Naive thymus-derived CD4-positive, alpha-beta T cell (primary cell): ENCODE measurements around the gene CLTCL1. TPM values are rescaled to one million over a fixed set of nuclear protein-coding genes. Genes with fewer than 3 reads are reported as not detected.
A peak's percentile ranks its signal among the peaks of the same experiment; 100 is the strongest.

Source experiments
- ATAC-seq: fragments of 150-1000 bp; cut with Tn5 transposase; 2 replicates; pipeline ENCODE4 v1.10.0; 2021; ENCODE audit warnings: mild to moderate bottlenecking, moderate library complexity
- CTCF ChIA-PET: fragments of 350-600 bp; sonication (Branson Sonifier 250); formaldehyde crosslinking; loops from one replicate; lab custom pipeline; 2021; ENCODE audit warnings: antibody characterized with exemption; lab: Charles Lee
- POLR2A ChIA-PET: fragments of 350-600 bp; sonication (Branson Sonifier 250); formaldehyde crosslinking; loops from one replicate; lab custom pipeline; 2021; ENCODE audit warnings: antibody characterized with exemption, inconsistent platforms; lab: Charles Lee
- DNase-seq, 9 donors: peaks; one replicate each; pipeline versions ENCODE4 v3.0.0 to v3.0.0-alpha.2; 2020 to 2022; ENCODE audit warnings: mixed read lengths in 1 of 9
- H3K27ac ChIP-seq: one replicate; pipeline ENCODE4 v1.7.0; 2013; ENCODE audit warnings: mild to moderate bottlenecking, low read depth, low read length, moderate library complexity
- H3K27me3 ChIP-seq, 2 donors: one replicate each; pipeline ENCODE4 v1.7.0; 2013; ENCODE audit warnings: low read length in 2 of 2, mild to moderate bottlenecking in 2 of 2, moderate library complexity in 2 of 2; ENCODE audit not compliant: control insufficient read depth in 2 of 2, insufficient read depth in 2 of 2
- H3K36me3 ChIP-seq, 3 experiments: 1 replicate in 2 of 3; 2 replicates in 1 of 3; pipeline ENCODE4 v1.7.0; 2013; ENCODE audit warnings: low read length in 3 of 3, mild to moderate bottlenecking in 3 of 3, moderate library complexity in 1 of 3; ENCODE audit not compliant: insufficient read depth in 3 of 3, control insufficient read depth in 2 of 3
- H3K4me1 ChIP-seq, 2 donors: one replicate each; pipeline ENCODE4 v1.7.0; 2013; ENCODE audit warnings: low read length in 2 of 2, mild to moderate bottlenecking in 2 of 2, moderate library complexity in 1 of 2; ENCODE audit not compliant: control insufficient read depth in 2 of 2, insufficient read depth in 2 of 2
- H3K4me3 ChIP-seq: 2 replicates; pipeline ENCODE4 v1.7.0; 2013; ENCODE audit warnings: mild to moderate bottlenecking, low read length
- H3K9me3 ChIP-seq, 3 experiments: 1 replicate in 2 of 3; 2 replicates in 1 of 3; pipeline ENCODE4 v1.7.0; 2013; ENCODE audit warnings: low read length in 3 of 3; ENCODE audit not compliant: control insufficient read depth in 2 of 3
- H3K27ac Mint-ChIP-seq, 9 donors: one replicate each; pipeline ENCODE4 v1.8.0; 2020 to 2022; ENCODE audit warnings: mixed read lengths in 9 of 9, mild to moderate bottlenecking in 8 of 9, moderate library complexity in 5 of 9, inconsistent platforms in 2 of 9
- H3K27me3 Mint-ChIP-seq, 5 donors: one replicate each; pipeline ENCODE4 v1.8.0; 2021 to 2022; ENCODE audit warnings: mixed read lengths in 5 of 5, mild to moderate bottlenecking in 1 of 5
- H3K36me3 Mint-ChIP-seq, 5 donors: one replicate each; pipeline ENCODE4 v1.8.0; 2020 to 2022; ENCODE audit warnings: mixed read lengths in 5 of 5, mild to moderate bottlenecking in 3 of 5, inconsistent platforms in 1 of 5
- H3K4me1 Mint-ChIP-seq, 7 donors: one replicate each; pipeline ENCODE4 v1.8.0; 2020 to 2022; ENCODE audit warnings: mixed read lengths in 7 of 7, mild to moderate bottlenecking in 3 of 7, inconsistent platforms in 1 of 7
- H3K4me3 Mint-ChIP-seq, 10 donors: one replicate each; pipeline ENCODE4 v1.8.0; 2020 to 2022; ENCODE audit warnings: mild to moderate bottlenecking in 10 of 10, mixed read lengths in 10 of 10, moderate library complexity in 6 of 10, inconsistent platforms in 2 of 10
- H3K9me3 Mint-ChIP-seq, 11 donors: one replicate each; pipeline ENCODE4 v1.8.0; 2020 to 2022; ENCODE audit warnings: mixed read lengths in 11 of 11, mild to moderate bottlenecking in 4 of 11, inconsistent platforms in 1 of 11, moderate library complexity in 1 of 11
- intact Hi-C, 2 donors: fragments of 100-400 bp; cut with micrococcal nuclease; formaldehyde crosslinking; loops; one replicate each; pipeline ENCODE4 v1.15.1; 2023
- polyA plus RNA-seq, 2 donors: library from polyadenylated mRNA; unstranded; fragments of 300-500 nt; fragmentation: Illumina TruSeq; gene quantifications; one replicate each; pipeline ENCODE4 v1.2.3, GENCODE V29; 2021
- total RNA-seq, 6 experiments: library from RNA in 5 of 6; stranded (reverse) in 5 of 6; gene quantifications; 1 replicate in 5 of 6; 2 replicates in 1 of 6; pipeline ENCODE4 v1.2.3 and lab custom pipeline; 2021 to 2026

CLTCL1 gene
- total and polyA plus RNA-seq, 7 experiments from 2014 or later = 0.22 to 3.1 (median 1.2) TPM

DNA sequence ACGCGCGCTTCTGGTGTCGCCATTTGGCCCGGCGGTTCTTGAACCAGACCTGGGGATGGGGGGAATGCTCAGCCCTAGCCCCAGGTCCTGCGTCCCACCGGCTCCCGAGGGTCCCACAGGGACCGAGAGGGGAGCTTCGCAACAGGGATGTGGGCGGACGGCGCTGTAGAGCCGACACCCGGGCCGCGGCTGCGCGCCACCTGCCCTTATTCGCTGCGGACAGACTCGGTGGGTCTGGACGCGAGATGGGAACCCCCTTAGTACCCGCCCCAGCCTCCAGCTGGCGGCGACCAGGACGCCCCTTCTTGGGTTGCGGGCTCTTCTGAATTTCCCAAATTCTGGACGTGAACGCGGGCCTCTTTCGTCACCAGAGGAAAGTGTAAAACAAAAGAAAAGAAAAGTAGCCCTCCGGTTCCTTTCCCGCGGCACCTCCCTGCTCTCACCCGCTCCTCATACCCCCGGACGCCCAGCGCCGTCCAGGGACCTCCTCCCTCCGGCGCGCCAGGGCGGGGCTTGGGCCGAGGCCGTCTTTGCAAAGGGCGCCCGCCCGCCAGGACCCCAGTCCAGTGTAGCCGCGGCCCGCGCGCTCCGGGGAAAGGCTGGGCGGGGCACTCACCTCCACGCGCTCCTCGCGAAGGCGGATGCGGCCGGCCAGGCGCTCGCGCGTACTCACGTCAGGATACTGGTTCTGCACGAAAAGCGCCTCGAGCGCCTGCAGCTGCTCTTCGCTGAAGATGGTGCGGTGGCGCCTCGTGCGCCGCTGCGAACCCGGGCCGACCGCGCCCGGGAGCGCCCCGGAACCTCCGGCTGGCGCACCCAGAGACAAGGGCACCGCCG lies 142.3 kb downstream of the CLTCL1 start:
- H3K27ac Mint-ChIP-seq = no peak overlapping the region
- no peaks in the 10 kb centered on the region for H3K4me1 ChIP-seq
- CTCF ChIA-PET = no interaction called here
- no peak overlapping the region for H3K4me3 ChIP-seq
- peaks cover 35 to 70% (median 39%) of the 10 kb centered on the region in 5 donors for H3K27me3 Mint-ChIP-seq
- peak overlapping the region in 7 of 10 donors; percentile 43 to 72 (median 66) for H3K4me3 Mint-ChIP-seq
- H3K27ac ChIP-seq = no peak overlapping the region
- peaks cover 0 to 10% (median 5%) of the 10 kb centered on the region in 11 donors for H3K9me3 Mint-ChIP-seq
- peaks cover 0 to 12% (median 5%) of the 10 kb centered on the region in 5 donors for H3K36me3 Mint-ChIP-seq
- ATAC-seq = peak; percentile 24
- no peaks in the 10 kb centered on the region for H3K9me3 ChIP-seq
- DNase-seq = peak in 8 of 9 donors; percentile 20 to 58 (median 42)
- peaks cover 0 to 8% of the 10 kb centered on the region in 2 donors for H3K27me3 ChIP-seq
- H3K36me3 ChIP-seq = peaks cover 0 to 2% (median 0%) of the 10 kb centered on the region in 3 experiments
- intact Hi-C loops = loop anchor here in 1 of 2 donors (10.0 kb wide), 2 partner anchors 446 to 966 kb away; partner anchors contain the start of genes RANBP1 and TRMT2A
- H3K4me1 Mint-ChIP-seq = peaks cover 6 to 24% (median 17%) of the 10 kb centered on the region in 7 donors
- POLR2A ChIA-PET = interaction anchor here (0.6 kb wide), 1 partner anchor 22 kb away, joined by 3 read pairs; no protein-coding TSS in a partner anchor

DNA sequence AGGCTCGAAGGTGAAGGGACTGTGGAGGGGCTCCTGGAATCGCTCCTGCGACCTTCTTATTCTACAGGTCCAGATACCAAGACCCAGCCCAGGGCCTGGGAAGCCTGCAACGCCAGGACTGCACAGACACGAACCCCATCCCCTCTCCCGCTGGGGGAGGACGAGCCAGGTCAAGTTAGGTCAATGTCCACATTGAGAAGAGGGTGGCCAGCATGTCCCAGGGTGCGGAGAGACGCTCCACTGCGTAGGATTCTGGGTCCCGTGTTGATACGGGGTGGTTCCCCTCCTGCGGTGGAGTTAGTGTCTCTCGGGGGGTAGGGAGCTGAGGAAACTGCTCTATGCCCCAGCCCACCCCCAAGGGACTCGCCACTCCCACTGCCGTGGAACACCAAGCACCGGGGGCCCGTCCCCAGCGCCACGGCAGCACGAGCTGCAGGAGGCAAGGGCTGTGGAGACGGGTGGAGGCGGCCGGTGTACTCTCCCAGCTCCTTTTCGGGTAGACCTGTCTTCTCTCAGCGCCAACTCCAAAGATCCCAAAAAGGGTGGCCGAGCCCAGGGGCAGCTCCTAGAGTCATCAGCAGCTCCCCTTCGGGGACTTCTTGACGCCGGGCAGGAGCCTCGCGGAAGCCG lies 143.0 kb downstream of the CLTCL1 start:
- peaks cover 0 to 10% (median 6%) of the 10 kb centered on the region in 5 donors for H3K36me3 Mint-ChIP-seq
- ATAC-seq (no peak), DNase-seq (no peak)
- H3K27ac Mint-ChIP-seq = no peak overlapping the region
- ChIA-PET CTCF (no interaction called here), POLR2A (no interaction called here)
- H3K4me3 Mint-ChIP-seq = peak overlapping the region in 5 of 10 donors; percentile 34 to 72 (median 45)
- H3K27me3 ChIP-seq = peaks cover 0 to 8% of the 10 kb centered on the region in 2 donors
- peaks cover 0 to 4% (median 0%) of the 10 kb centered on the region in 3 experiments for H3K36me3 ChIP-seq
- peaks cover 30 to 65% (median 34%) of the 10 kb centered on the region in 5 donors for H3K27me3 Mint-ChIP-seq
- no peak overlapping the region for H3K27ac ChIP-seq
- no peaks in the 10 kb centered on the region for H3K4me1 ChIP-seq
- H3K9me3 Mint-ChIP-seq = peaks cover 0 to 6% (median 5%) of the 10 kb centered on the region in 11 donors
- intact Hi-C loops = loop anchor here in 1 of 2 donors (10.0 kb wide), 2 partner anchors 446 to 966 kb away; partner anchors contain the start of genes RANBP1 and TRMT2A
- H3K4me3 ChIP-seq = no peak overlapping the region
- H3K9me3 ChIP-seq = no peaks in the 10 kb centered on the region
- peaks cover 12 to 31% (median 24%) of the 10 kb centered on the region in 7 donors for H3K4me1 Mint-ChIP-seq

DNA sequence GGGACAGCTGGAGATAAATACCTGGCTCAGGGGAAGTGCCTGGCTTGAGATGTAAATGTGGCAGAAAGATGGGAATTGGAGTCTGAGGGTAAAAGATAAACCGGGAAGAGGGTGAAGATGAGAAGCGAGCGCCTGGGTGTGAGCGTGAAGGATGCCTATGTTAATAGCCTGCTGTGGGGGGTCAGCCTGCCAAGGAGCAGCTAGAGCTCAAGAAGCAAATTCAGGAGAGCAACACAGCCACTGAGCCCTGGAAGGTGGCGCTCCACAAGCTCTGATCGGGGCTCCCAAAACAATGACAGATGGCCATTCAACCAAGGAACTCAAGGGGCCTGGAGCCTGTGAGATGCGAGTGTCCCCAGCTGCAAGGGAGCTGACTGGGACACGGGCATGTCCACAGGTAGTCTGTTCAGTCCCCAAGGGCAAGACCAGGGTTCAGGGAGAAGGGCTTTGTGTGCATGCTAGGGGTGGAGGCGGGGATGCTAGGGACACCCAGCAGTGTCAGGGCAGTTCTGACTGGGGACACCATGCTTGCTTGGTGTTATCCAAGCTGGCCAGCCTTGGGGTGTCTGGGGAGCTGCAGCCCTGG lies 144.2 kb downstream of the CLTCL1 start:
- Histone ChIP-seq H3K9me3 (no peaks in the 10 kb centered on the region), H3K36me3 (peaks cover 0 to 9% (median 0%) of the 10 kb centered on the region in 3 experiments), H3K27ac (no peak overlapping the region), H3K27me3 (peaks cover 0 to 8% of the 10 kb centered on the region in 2 donors), H3K4me1 (no peaks in the 10 kb centered on the region), H3K4me3 (no peak overlapping the region)
- peaks cover 15 to 36% (median 28%) of the 10 kb centered on the region in 7 donors for H3K4me1 Mint-ChIP-seq
- ChIA-PET CTCF (interaction anchor here (0.8 kb wide), 1 partner anchor 482 kb away, joined by 3 read pairs; no protein-coding TSS in a partner anchor), POLR2A (interaction anchor here (0.5 kb wide), 1 partner anchor 80 kb away, joined by 4 read pairs; no protein-coding TSS in a partner anchor)
- H3K36me3 Mint-ChIP-seq = peaks cover 0 to 10% (median 5%) of the 10 kb centered on the region in 5 donors
- intact Hi-C loops = loop anchor here in 1 of 2 donors (10.0 kb wide), 2 partner anchors 448 to 968 kb away; partner anchors contain the start of genes RANBP1 and TRMT2A
- no peak for DNase-seq
- H3K9me3 Mint-ChIP-seq = peaks cover 0 to 6% (median 5%) of the 10 kb centered on the region in 11 donors
- H3K4me3 Mint-ChIP-seq = peak overlapping the region in 4 of 10 donors; percentile 8 to 63 (median 30)
- ATAC-seq = no peak
- no peak overlapping the region for H3K27ac Mint-ChIP-seq
- H3K27me3 Mint-ChIP-seq = peaks cover 24 to 56% (median 26%) of the 10 kb centered on the region in 5 donors

DNA sequence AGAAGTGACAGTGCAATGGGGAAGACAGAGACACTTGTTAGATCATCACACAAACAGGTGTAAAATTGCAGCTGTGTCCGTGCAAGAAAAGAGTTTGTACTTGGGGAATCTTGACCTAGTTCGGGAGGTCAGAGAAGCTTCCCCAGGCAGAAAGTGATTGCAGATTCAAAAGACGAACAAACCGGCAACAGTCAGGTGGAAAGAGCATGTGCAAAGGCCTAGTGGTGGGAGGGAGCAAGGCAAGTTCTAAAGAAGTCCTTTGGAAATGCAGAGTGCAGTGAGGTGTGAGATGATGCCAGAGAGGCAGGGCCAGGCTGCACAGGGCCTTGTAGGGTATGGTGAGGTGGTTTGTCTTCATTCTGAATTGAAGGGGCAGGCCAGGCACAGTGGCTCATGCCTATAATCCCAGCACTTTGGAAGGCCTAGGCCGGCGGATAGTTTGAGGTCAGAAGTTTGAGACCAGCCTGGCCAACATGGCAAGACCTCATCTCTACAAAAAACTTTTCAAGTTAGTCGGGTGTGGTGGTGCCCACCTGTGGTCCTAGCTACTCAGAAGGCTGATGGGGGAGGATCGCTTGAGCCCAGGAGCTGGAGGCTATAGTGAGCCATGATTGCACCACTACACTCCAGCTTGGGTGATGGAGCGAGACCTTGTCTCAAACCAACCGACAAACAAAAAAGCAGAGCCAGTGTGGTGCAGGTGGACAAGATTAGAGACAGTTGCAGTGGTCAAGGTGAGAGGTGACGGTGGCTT lies 145.1 kb downstream of the CLTCL1 start:
- Mint-ChIP-seq H3K4me3 (peak overlapping the region in 1 of 10 donors; percentile 50), H3K4me1 (peaks cover 15 to 32% (median 23%) of the 10 kb centered on the region in 7 donors), H3K36me3 (peaks cover 0 to 8% (median 2%) of the 10 kb centered on the region in 5 donors), H3K27ac (peak overlapping the region in 2 of 9 donors; percentile 4 to 90), H3K27me3 (peaks cover 16 to 47% (median 17%) of the 10 kb centered on the region in 5 donors), H3K9me3 (no peaks in the 10 kb centered on the region)
- ATAC-seq (no peak), DNase-seq (no peak)
- Histone ChIP-seq H3K36me3 (peaks cover 0 to 16% (median 0%) of the 10 kb centered on the region in 3 experiments), H3K4me1 (no peaks in the 10 kb centered on the region), H3K27me3 (peaks cover 0 to 8% of the 10 kb centered on the region in 2 donors), H3K27ac (no peak overlapping the region), H3K9me3 (no peaks in the 10 kb centered on the region), H3K4me3 (no peak overlapping the region)
- ChIA-PET CTCF (interaction anchor here (0.8 kb wide), 1 partner anchor 483 kb away, joined by 3 read pairs; no protein-coding TSS in a partner anchor), POLR2A (no interaction called here)
- intact Hi-C loops = loop anchor here in 1 of 2 donors (10.0 kb wide), 2 partner anchors 448 to 968 kb away; partner anchors contain the start of genes RANBP1 and TRMT2A

DNA sequence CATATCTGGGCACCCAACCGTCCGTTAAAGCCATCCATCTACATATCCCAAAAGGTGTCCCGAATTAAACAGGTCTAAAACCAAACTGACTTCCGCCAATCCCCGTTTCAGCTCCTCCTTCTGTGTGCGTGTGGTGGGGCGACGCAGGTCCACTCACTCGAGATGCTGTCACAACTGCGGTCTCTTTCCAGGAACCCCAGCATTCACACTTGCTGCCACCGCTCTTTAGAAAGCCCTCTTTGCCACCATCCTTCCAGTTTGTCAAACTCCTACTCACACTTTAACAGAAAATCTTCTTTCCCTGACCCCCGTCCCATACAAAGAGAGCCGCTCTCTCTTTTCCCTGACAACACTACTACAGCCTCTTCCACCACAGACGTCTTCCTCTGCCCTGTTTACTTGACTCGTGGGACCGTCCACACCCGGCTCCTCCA lies 147.5 kb downstream of the CLTCL1 start:
- CTCF ChIA-PET = interaction anchor here (1.7 to 1.8 kb wide), 2 partner anchors 32 to 38 kb away, joined by 6 to 9 read pairs; no protein-coding TSS in a partner anchor
- peak in 6 of 9 donors; percentile 8 to 40 (median 26) for DNase-seq
- Mint-ChIP-seq H3K9me3 (no peaks in the 10 kb centered on the region), H3K36me3 (peaks cover 0 to 12% (median 9%) of the 10 kb centered on the region in 5 donors), H3K27ac (peak overlapping the region; percentile 91 to 99 (median 97)), H3K4me3 (peak overlapping the region; percentile 84 to 99 (median 98)), H3K4me1 (peaks cover 8 to 32% (median 18%) of the 10 kb centered on the region in 7 donors), H3K27me3 (peaks cover 9 to 33% (median 11%) of the 10 kb centered on the region in 5 donors)
- ATAC-seq = no peak
- H3K27ac ChIP-seq = peak overlapping the region; percentile 93
- POLR2A ChIA-PET = interaction anchor here (0.9 to 2.1 kb wide), 8 partner anchors 21 to 1066 kb away, joined by 3 to 13 read pairs (median 4); partner anchors contain the start of genes DGCR2 and PEX26
- H3K9me3 ChIP-seq = no peaks in the 10 kb centered on the region
- H3K36me3 ChIP-seq = peaks cover 0 to 40% (median 0%) of the 10 kb centered on the region in 3 experiments
- H3K4me1 ChIP-seq = no peaks in the 10 kb centered on the region
- H3K4me3 ChIP-seq = peak overlapping the region; percentile 83
- peaks cover 0 to 1% of the 10 kb centered on the region in 2 donors for H3K27me3 ChIP-seq
- intact Hi-C loops = loop anchor here (1.0 to 10.0 kb wide), 10 partner anchors 22 to 971 kb away; partner anchors contain the start of genes CDC45 (in 2 of the 2), DGCR2 (in 2 of the 2), SLC25A1 (in 2 of the 2) and UFD1 (in 2 of the 2)
